T47D (cell line): ENCODE results near the gene TYK2.
"Not testable (repeated sequence)": the region's sequence is repeated elsewhere in the genome, so short reads cannot be mapped to it uniquely, and the experiment has no call there.

ENCODE experiments used
- DNase-seq, 2 experiments: peaks; one replicate each; pipeline versions ENCODE4 v3.0.0 to v3.0.0-alpha.2; 2011 to 2012; ENCODE audit warnings: low read depth in 1 of 2, low spot score in 1 of 2
- JUND ChIP-seq: IDR thresholded peaks from 2 replicates; pipeline ENCODE4 v1.6.1; 2012; ENCODE audit warnings: low read depth
- in situ Hi-C: cut with HindIII; loops from 2 replicates; pipeline ENCODE4 v1.10.0; 2016; ENCODE audit warnings: low sequenced_read_pairs, low pct_unique_long_range_greater_than_20kb

TYK2 gene

DNA sequence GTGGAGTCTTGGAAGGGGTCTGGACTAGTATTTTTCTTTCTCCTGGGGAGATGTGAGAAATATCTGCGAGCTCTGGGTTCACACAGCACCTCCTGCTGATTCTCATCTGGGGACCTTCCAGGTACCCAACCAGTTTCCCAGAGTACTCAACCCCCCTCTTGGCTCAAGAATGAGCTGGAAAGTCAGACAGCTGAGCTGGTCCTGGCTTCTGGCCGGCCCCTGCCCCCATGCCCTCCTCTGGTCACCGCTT, 37.8 kb upstream of the TYK2 start:
- in situ Hi-C loops = no loop called here
- DNase-seq = no peak

GRCh38 chr19:10417541-10418234, 37.3 kb upstream of the TYK2 start:
- no peak for TF ChIP-seq JUND
- in situ Hi-C loops = no loop called here
- no peak for DNase-seq

More for the DNA sequence above, 37.8 kb upstream of the TYK2 start:
- no peak for TF ChIP-seq JUND

- no peak for TF ChIP-seq JUND
- in situ Hi-C loops = no loop called here
- DNase-seq = peak; percentile 88 to 92
Observed at GRCh38 chr19:10416380-10417257, 36.2 kb upstream of the TYK2 start.

DNA sequence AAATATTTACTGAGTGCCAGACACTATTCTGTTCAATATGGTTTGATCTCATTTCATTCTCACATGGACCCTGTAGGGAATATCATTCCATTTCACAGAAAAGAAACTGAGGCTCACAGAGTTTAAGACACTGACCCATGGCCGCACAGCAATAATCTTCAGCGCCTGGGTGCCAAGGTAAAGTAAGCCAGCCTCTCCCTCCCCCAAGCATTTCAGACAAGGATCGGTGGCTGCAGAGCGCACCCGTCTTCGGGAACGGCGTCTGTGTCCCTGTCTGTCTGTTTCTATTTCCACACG, 35.7 kb upstream of the TYK2 start:
- DNase-seq = no peak
- in situ Hi-C loops = no loop called here
- no peak for TF ChIP-seq JUND

DNA sequence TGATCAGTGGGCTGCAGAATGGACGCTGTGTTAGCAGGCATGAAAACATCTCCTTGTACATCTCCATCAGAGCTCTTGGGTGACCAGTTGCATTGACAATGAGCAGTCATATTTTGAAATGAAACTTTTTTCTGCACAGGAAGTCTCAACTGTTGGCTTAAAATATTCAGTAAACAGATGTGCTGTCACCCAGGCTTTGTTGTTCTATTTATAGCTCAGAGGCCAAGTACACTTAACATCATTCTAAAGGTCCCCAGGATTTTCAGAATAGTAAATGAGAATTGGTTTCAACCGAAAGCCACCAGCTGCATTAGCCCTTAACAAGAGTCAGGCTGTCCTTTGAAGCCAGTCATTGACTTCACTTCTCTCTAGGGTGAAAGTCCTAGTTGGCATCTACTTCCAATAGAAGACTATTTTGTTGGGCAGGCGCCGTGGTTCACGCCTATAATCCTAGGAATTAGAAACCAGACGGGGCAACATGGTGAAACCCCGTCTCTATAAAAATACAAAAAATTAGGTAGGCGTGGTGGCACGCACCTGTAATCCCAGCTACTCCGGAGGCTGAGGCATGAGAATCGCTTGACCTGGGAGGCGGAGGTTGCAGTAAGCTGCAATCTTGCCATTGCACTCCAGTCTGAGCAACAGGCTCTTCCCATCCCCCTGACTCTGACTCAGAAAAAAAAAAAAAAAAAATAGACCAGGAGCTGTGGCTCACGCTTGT, 32.0 kb upstream of the TYK2 start:
- no peak for DNase-seq
- in situ Hi-C loops = no loop called here
- TF ChIP-seq JUND = no peak

DNA sequence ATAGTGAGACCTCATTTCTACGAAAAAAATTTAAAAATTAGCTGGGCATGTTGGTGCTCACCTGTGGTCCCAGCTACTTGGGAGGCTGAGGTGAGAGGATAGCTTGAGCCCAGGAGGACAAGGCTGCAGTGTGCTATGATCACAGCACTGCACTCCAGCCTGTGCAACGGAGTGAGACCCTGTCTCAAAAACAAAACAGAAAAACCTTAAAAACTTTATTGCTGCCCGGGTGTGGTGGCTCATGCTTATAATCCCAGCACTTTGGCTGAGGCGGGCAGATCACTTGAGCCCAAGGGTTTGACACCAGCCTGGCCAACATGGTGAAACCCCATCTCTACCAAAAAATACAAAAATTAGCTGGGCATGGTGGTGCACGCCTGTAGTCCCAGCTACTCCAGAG, 30.9 kb upstream of the TYK2 start:
- in situ Hi-C loops, DNase-seq: not testable (repeated sequence)

DNA sequence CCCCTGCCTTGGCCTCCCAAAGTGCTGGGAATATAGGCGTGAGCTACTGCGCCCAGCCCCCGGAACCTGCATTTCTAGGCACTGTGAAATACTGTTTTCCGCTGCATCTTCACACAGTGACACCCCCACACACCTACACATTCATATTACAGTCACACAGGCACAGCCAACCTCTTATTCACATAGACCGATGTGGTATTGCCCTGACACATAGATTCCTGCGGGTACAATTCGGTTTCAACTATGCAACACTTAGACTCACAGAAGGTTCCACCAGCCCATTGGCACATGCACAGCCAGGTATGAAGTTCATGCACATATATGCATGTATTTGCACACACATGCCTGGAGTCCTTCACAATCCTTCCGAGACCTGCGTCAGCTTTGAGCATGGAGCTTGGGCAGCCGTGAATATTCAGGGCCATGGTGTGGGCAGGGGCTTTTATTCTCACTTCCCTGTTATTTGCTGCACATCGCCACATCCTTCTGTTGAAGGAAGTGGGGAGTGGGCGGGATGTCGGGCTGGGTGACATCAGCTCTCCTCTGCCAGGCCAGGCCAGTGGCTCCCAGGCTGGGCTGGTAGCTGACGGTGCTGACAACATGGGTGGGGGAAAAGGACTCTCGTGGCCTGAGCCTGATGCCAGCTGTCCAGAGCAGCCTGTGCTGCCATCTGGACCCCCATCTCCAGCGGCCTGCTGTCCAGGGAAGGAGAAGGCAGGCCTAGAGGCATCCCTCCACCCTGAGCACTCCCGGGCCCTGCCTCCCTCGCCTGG, 28.3 kb upstream of the TYK2 start:
- no peak for DNase-seq
- TF ChIP-seq JUND = no peak

DNA sequence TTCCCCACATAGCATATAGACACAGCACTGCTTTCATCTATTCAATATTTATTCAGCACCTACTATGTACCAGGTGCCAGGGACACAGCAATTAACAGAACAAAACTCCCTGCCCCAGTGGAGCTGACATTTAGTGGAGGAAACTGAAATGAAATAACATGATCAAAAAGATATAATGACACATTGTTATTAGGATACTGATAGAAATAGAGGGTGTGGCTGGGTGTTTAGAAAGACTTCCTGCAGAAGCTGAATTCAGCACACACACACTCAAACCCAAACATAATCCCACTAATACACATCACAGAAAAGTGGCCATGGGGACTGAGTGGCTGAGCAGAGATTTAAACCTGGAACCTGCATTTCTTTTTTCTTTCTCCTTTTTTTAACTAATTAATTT, 26.7 kb upstream of the TYK2 start:
- in situ Hi-C loops = no loop called here
- TF ChIP-seq JUND = no peak
- no peak for DNase-seq

More for the DNA sequence above, 28.3 kb upstream of the TYK2 start:
- in situ Hi-C loops = no loop called here

- no peak for TF ChIP-seq JUND
- in situ Hi-C loops = no loop called here
Observed at GRCh38 chr19:10406191-10406590, 25.8 kb upstream of the TYK2 start.

GRCh38 chr19:10404888-10405820, 24.8 kb upstream of the TYK2 start:
- no peak for DNase-seq

More at GRCh38 chr19:10406191-10406590, 25.8 kb upstream of the TYK2 start:
- DNase-seq = no peak

DNA sequence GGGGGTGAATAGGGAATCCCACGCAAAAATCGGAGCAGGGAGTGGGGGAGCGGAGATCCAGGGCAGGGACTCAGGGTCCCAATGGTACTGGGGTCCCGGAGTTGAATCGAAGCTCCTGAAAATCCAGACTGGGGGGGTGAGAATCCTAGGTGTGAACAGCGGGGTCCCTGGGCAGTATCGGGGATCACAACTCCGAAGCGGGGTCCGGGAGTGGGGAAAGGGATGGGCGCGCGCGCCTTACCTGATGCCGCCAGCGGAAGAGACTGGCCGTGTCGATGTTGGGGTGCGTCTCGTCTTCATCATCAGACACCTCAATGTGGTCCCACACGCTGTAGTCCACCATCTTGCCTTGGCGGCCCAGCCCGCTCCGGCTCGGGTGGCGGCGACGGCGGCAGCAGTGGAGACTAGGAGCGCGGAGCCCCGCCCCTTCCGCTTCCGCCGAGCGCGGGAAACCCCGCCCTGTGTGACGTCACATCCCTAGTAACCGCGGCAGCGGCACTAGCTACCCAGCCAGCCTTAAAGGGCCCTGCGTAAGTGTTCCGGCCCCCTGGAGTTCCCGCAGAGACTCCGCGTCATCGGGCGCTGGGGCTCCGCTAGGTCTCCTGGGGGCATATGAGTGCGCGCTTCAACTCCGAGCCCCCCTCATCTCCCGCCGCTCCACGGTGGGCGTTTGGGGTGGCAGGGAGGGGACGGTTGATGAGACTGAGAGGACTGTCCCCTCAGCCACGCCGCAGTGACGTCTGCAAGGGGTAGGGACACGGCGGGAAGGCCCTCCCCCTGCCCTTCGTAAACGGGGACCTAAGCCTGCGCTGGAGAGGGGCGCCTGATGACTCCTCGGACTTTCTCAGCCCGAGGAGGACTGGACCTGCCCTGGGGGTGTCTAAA, 23.0 kb upstream of the TYK2 start, which contains the start of gene CDC37:
TSS of gene CDC37 (minus strand) at position 406 of the 885 bp plus-strand sequence. CDS start at position 343, 63 bp downstream.
- peak; percentile 93 to 94 for DNase-seq
- TF ChIP-seq JUND = no peak
- in situ Hi-C loops = no loop called here

More at GRCh38 chr19:10404888-10405820, 24.8 kb upstream of the TYK2 start:
- in situ Hi-C loops = no loop called here
- TF ChIP-seq JUND = no peak
